ENCODE results near the gene UXS1.

Gene UXS1

DNA sequence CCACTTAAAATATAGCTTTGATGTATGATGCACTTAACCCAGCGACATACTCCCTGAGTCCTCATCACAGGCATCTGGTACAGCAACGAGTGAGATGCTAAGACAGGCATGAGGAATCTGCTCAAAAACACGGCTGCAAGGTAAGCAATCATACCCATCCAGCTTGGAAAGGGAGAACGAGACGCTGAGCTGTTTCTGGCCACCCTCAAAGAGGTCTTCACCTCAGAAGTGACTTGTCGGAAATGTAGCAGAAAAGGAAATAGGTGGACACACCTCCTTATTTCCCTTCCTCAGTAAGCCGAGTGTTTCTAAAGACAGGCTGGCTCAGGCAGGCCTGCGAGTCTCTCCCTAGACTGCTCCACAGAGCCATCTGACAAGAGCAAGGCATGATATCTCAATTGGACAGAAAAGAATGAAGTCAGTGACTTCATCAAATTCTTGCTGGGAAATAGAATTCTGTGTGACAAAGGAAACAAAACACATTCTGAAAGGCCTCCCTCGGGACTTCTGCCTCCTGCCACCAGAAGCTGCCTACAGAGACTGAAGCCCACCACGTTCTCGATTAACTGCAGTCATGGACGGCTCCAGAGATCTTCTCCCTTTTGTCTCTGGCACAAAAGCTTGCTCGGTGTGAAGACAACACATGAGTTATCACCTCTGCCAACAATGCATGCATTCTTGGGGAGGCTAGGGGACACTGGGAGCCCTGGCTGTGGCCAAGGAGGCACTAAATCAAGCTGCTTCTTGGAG is 84.3 kb downstream of the UXS1 start:
- no peak for DNase-seq (ENCODE audit: low spot score)

DNA sequence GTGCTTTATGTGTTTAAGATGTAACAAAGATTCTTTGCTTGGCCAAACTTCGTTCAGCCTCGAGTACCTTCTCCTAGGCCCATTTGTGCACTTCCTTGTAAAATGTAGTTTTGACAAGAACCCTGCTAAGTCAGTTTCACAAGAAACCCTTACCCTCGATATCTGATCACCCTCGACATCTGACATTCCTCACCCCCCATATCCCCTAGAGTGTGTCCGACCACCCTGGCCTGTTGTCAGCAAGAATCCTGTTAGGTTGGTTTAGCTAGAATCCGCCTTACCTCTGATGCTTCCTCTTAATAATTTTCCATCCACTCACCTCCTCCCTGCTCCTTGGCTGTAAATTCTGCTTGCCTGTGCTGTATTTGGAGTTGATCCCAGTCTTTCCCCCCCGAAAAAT is 85.3 kb downstream of the UXS1 start:
- no peak for DNase-seq (ENCODE audit: low spot score)

DNA sequence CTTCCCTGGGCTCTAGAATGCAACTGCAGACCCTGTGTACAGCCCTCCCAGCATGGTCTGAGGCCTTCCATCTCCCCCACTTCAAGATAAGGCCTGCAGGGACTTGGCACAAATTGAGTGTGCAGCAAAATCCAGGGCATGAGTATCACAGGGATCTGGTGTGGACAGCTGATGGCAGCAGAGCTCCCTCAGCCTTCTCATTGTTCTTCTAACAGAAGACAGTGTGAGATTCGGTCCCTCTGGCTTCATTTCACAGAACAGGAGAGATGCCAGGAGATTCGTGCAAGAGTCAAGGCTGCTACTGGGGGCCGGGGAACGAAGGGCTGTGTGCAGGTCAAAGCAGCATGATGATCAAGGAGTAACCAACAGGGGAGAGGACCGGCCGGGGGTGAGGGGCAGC is 85.8 kb downstream of the UXS1 start:
- DNase-seq (ENCODE audit: low spot score), result no peak

DNA sequence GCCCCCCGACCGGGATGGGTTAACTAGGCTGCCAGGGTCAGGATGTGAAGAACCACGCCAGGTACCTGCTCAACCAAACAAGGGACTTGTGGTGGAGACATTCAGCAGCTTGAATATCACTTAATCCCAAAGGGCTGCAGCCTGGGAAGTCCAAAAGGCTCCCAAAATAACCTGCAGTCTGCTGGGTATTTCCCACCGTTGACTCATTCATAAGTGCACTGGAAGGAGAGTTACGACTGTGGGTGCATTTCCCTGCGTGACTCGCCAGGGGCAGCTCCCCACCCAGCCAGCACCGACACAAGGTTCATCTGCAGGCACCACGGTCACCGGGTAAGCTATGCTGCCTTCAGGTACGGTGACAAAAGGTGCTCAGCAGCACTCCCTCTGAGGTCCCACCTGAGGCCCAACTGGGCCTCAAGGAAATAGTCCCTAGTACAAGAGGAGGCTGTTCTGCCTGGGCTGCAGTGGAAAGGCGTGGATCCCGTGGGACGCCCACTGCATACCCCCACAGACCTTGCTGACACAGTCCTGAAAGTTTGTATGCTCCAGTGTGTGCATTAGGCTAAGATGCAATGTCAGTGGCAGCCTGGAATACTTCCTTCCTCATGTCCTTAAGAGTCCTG is 86.5 kb downstream of the UXS1 start:
- DNase-seq (ENCODE audit: low spot score), result no peak

DNA sequence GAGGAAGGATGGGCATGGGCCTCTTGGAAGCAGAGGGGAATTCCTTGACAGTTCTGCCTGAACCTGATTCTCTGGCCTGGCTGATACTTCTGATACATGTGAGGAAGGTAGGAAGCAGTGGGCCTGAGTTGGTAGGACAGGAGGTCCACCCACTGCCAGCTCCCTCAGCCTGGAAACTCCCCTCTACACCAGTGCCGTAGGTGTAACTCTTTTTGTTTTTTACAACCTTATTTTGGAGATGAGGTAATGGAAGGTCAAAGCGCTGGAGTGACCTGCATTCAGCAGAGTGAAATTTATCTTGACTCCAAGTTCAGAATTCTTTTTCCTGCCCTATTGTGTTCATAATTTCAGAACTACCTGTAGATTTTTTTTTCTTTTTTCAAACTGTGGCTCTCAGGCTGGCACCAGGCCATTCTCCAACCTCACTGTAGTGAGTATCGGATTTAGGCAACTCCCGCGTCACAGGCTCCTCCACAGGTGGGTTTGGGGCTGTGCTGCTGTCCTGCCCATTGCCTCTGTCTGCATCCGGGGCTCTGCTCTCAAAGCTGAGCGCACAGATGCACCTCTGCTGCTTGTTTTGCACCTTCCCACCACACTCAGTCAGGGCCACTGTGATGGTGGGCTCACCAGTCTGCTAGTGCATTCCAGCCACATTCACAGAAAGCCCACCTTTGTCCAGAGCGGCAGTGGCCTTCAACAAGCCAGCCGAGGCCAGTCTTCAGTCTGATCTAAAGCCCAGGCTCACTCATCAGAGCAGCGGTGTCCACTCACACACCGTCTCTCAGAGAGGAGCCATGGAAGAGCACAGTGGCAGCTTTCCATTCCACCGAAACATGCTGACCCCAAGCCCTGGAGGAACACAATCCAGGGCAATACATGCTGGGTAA is 87.2 kb downstream of the UXS1 start:
- DNase-seq (ENCODE audit: low spot score), result no peak

DNA sequence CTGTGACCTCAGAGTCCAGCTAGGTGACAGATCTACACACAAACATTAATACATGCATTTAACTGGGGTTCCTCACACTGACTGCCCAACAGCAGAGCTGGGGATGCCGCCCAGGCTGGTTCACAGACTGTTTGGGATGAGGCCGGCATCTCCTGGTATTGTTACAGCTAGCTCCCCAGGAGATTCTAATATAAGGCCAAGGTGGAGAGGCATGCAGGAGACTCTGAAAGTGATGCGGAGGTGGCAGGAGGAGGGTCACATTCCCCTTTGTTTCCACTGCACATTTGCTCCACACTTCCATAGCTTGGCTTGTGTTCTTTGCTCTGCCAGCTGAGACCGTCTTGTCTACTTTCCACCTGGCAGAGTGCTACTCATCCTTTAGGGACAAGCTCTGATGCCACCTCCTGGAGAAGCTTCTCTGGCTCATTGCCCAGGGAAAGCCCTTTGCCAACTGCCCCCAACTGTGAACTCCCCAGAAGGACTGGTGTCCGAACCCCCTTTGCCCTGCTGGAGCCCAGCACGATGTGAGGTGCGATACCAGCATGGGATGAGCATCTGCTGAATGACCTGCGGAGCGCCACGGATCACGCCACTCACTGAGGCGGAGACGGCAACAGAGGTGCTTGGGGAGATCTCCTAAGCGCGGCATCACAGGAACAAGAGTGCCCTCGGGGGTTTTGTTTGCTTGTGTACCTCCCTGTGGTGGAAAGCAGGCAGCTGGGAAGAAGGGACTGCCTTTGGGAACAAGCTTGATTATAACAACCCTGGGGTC is 88.8 kb downstream of the UXS1 start:
- DNase-seq (ENCODE audit: low spot score), result no peak

DNA sequence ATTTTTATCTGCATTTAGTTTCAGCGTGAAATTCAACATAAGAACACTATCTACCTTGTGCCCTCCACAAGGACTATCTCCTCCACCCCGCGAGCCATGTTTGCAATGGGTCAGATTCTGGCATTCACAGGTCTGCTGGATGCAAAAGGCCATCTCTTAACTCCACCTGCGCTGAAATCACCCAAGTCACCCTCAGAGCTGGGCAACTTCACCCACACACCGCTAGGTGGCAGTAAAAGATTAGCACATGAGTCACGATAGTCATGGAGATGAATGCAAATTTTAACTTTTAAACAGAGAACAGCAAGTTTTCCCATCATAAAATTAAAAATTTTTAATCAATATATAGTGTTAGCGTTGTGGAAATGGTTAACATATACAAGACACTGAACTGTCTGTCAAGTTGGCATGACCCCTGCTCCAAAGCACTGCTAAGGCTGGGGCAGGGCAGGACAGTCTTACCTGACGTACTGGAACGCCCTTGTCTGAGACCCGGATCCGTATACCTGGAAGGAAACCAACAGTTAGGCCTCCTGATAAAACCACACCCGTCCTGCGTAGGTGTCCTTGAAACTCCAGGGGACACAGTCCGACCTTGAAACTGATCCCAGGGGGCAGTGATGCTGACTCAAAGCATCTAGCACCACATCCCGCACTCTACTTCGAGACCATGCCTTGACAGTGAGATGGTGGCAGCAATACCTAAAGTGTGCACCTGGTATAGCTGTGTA is 89.6 kb downstream of the UXS1 start:
- DNase-seq (ENCODE audit: low spot score), result peak; percentile 79

DNA sequence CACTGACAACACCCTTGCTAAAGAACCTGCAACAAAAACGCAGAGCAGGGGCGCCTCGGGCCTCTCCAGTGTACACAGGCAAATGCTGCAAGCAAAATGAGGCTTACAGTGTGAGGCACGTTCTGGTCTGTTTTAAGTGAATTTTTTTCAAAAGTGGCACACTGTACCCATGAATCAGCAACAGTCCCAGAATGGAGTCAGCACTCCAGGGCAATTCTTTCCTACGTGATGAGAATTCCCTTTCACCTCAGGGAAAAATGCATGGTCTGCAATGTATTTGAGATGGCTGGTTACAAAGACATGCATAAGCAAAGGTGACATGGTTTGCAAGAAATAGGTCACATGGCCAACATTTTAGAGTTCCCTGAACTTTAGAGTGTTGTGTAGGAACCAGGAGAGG is 94.4 kb downstream of the UXS1 start:
- no peak for DNase-seq (ENCODE audit: low spot score)

DNA sequence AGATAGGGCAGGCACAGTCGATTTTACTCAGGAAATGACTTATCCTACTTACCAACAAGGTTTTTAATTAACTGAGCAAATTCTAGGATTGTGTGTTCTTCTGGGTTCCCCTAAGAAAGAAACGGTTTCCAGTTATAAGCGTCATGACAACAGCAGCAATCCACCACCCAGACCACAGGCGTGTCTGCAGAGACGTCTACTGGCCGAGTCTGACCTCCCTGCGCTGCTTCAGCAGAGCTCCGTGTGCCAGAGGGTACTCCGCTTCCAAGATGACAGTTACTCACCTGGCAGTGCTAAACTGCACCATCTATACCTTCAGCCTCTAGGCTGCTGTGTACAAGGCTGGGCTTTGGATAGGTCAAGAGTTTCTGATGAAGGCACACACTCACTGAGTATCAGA is 95.4 kb downstream of the UXS1 start:
- DNase-seq (ENCODE audit: low spot score), result no peak

DNA sequence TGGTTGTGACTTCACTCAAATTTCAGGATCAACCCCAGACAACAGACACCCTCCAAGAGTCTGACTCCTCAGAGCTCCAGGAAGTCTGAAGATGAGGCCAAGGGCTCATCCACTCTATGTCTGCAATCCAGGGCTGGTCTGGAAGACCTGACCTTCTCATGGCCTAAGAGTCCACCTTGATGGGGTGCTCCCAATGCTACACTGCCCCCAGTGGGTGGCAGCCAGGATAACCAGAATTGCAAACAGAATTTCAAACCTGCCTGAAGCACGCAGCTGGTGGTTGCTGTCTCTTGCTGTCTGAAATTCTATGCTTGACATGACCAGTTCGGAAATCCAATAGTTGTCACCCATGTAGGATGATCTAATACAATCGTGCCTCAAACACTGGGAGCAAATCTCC is 96.0 kb downstream of the UXS1 start:
- DNase-seq (ENCODE audit: low spot score), result no peak

DNA sequence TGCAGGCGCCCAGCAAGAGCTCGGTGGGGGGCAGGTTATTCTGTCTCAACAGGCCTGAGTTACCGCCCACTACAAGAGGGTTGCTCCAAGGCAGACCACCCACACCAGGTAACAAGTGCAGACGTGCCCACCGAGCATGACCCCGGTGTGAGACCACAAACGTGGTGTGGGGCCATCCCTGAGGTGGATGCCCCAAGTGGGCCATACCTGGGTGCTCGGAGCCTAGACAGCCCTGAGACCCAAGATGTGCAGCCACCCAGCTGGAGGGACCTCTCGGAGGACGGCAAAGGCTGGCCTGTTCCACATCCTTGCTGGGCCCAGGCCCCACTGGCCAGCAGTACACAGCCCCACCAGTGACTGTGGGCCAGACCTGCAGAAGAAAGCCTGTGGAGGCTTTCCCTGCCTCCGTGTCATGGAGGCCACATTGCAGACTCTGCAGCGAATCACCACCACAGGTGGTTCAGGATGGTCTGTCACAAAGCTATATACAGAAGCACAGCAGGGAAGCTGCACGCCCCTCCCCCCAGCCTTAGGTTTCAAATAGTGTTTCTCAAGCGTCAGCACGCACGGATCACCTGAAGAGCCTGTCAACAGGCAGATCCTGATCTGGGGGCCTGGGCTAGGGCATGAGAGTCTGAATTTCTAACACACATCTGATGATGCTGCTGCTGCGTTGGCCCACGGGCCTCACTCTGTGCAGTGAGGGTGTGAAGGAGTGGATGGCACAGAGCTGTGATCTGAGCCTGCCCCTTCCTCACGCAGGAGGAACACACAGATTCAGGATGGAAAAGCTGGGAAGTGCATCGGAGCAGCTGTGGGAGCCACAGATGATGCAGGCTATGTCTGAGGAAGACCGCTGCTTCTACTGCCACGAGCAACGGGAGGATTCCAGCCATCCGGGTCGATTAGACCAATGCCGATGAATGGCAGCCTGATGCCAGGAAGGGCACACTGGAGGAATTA is 96.8 kb downstream of the UXS1 start:
- DNase-seq (ENCODE audit: low spot score), result no peak

DNA sequence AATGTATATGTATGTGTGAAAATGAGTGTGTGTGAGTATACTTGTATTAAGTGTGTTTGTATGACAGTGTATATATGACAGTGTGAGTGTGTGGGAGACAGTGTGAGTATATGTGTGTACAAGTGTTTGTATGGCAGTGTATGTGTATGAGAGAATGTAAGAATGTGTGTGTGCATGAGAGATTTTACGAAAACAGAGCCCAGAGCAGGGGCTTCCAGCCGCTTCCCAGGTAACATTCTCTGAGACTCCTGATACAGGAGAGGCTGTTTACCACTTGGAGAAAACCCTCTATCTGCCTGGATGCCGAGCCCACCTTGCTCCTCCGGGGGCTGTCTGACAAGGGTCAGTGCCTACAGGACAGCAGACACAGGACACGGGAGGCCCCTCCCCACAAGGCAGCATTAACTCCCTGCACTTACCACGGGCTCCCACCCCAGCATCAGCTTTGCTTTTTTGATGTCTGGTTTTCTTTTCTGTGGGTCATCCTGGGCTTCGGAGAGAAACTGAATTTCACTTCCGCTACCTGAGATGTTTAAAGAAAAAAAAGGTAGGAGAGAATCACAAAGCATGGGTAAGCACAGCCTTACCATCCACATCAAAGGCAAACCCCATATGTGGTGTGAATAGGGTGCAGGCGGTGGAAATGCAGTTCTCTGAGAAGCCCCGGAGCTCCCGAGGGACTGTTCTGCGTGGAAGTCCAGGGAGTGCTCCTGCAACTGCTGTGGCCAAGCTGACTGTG is 97.6 kb downstream of the UXS1 start:
- no peak for DNase-seq (ENCODE audit: low spot score)

DNA sequence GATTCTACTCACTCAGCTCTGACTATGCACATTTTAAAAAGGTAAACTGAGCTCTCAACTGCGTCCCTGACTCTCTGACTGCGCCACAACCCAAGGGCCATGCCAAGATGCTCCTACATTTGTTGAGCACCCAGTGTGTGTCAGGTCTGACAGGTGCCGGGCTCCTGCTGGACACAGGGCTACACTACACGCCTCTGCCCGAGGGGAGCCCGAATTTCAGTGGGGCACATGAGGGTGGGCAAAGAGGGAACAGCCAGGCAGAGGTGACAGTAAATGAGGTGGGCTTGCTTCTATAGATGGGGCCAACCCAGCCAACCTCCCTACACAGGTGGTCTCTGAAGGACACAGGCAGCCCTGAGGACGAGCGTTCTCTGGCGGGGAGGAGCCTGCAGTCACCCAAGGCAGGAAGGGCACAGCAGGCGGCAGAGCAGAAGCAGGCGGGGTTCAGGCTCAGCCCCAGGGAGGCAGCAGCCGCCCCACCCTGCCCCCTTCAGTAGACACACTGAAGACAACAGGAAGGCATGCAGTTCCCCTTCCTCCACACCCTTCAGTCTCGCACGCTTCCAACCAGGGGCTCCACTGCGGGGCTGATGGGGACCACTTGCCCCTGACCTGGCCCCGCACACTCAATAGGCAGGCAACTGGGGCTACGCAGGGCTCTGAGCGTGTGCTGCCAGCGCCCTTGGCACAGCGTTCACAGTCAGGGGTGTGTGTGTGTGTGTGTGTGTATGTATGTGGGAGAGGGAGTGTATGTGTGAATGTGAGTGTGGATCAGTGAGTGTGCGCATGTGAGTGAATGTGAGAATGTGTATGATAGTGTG is 98.4 kb downstream of the UXS1 start:
- no peak for DNase-seq (ENCODE audit: low spot score)

DNA sequence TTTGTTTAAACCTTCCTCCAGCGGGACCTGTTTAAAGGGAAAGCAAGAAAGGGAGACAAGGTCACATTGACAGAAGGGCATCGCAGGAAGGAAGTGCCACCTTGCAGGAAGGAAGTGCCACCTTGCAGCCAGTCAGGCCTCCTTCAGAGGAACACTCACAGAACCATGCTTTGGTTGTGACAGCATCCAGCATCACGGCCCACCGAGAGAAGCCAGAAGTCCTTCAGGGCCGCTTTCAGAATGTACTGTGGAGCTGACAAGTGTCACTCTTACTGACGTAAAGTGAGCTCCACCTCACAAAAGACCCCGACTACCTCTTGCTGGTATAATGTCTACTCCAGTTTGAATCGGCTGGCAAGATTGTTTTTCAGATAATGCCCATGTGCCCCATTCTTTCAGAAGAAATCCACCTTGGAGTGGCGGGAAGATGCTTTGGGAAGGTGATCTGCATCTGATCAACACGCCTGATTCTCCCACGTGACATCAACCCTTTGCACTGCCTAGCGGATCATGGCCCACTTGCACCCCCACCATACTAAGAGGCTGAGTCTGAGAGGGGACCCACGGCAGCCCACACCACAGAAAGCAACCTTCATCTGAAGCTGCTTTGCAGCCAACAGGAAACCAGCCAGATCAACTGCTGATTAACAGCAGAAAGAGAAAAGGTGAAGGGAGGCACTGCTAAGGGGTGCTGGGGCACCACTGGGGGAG is 99.8 kb downstream of the UXS1 start:
- no peak for DNase-seq (ENCODE audit: low spot score)

DNA sequence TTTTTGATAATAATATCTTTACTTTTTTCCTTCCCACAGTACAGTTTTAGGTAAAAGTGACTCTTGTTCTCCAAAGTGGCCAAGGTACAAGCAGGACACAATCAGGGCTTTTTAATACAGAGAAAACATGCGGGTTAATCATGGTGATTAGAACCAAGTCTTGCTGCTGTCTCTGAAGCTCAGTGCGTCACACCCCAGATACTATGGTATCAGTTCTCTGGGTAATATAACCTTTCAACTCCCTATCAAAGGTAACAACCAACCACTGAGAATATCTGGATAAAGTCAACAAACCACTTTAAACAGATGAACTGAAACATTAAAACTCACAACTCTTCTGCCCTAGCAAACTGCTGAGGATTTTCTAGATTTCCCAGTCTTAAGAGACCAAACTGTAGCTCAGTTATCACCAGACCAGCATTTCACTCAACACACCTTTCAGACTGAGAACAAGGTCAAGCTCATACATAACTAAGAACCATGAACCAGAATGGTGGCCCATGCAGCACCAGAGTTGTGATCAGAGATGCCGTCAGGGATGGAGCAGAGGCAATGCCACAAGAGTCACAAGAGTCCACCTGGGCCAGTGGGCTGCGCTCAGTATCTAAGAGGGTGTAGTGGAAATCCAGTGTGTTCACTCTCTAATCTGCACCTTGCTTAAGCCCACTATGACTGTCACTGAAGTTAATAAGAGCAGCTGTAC is 103.0 kb downstream of the UXS1 start:
- no peak for DNase-seq (ENCODE audit: low spot score)

DNA sequence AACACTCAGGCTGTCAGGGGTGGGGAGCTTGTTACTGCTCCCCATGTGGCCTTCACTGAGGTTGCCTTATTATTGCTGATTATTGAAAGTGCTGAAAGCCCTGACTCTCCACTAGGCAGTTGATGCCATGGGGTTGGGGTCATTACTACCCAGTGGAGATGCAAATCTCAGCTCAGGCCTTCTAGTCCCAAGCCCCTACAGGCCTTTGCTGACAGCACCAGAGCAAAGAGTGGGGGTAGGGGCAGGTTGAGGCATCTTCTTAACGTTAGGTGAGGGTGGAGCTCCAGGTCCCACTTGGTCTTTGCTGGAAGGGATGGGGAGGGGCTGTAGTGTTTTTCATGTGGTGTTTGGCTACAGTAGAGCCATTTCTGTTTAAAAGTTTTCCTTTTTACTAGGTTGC is 104.5 kb downstream of the UXS1 start:
- DNase-seq (ENCODE audit: low spot score), result no peak

DNA sequence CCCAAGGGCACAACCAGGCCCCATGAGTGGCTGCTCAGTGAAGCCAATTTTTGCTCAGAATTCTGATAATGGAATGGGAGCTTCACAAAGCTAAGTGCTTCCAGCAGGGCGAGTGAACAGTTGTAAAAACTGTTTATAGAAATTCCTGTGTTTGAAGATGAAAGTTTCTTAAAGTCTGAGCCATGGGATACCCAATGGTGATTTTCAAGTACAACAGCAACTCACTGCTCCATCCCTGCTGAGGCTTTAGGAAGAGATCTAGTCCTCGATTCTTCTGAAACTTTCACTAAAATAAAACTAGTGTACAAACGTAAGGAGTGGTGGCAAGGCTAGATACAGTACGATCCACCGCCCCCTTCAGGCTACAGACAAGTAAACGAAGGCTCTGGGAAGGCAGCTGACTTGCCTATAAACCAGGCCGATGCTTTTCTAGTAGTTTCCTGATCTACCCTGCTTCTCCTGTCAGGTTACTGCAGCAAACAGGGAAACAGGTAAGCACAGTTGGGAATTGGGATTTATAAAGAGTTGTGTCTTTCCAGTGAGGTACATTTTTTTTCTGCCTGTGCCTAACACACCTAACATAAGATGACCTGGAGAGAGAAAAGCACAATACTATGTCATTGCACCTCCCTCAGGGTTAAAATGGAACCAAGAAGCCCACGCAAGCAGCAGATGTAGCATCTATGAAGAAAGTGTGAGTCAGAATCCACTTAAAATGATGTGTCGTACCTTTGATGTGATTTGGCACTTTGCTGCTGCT is 108.7 kb downstream of the UXS1 start:
- peak; percentile 21 for DNase-seq (ENCODE audit: low spot score)
